GM12865 (cell line): ENCODE measurements around the gene RAD51.
A peak's percentile ranks its signal among the peaks of the same experiment; 100 is the strongest.

Experiments
- DNase-seq: peaks from one replicate; pipeline ENCODE4 v3.0.0; 2010; ENCODE audit warnings: low read depth
- H3K4me3 ChIP-seq: 2 replicates; pipeline ENCODE4 v1.5.1; 2011; ENCODE audit warnings: mild to moderate bottlenecking, low read depth, low read length, control low read depth
- CTCF ChIP-seq: IDR thresholded peaks from 2 replicates; pipeline ENCODE4 v1.5.1; 2011; ENCODE audit warnings: low read length, control low read depth, low read depth, inconsistent platforms; ENCODE audit not compliant: insufficient read depth; ENCODE audit errors: missing control alignments

The RAD51 gene

GRCh38 chr15:40756938-40757337 is 62.0 kb downstream of the RAD51 start:
- no peak for TF ChIP-seq CTCF
- H3K4me3 ChIP-seq: no peak overlapping the region
- no peak for DNase-seq

- TF ChIP-seq CTCF: no peak
- no peak for DNase-seq
- H3K4me3 ChIP-seq: no peak overlapping the region
These were observed 65.0 kb downstream of the RAD51 start for GRCh38 chr15:40759961-40760360.

GRCh38 chr15:40762919-40763800 is 68.2 kb downstream of the RAD51 start:
- no peak for TF ChIP-seq CTCF
- peak; percentile 64 for DNase-seq
- peak overlapping the region; percentile 71 for H3K4me3 ChIP-seq

- peak; percentile 88 for DNase-seq
These were observed 69.0 kb downstream of the RAD51 start, which contains the start of gene GCHFR for GRCh38 chr15:40763801-40764628. Gene GCHFR, plus strand, starts transcription at chr15:40764068. Its CDS starts 113 bp downstream, at chr15:40764181.

GRCh38 chr15:40764629-40765103 is 69.7 kb downstream of the RAD51 start:
- DNase-seq: no peak
- TF ChIP-seq CTCF: no peak
- H3K4me3 ChIP-seq: peak overlapping the region; percentile 71

More at GRCh38 chr15:40763801-40764628, 69.0 kb downstream of the RAD51 start, which contains the start of gene GCHFR:
- peak; percentile 45 for TF ChIP-seq CTCF
- peak within 1 kb of the TSS; percentile 71 for H3K4me3 ChIP-seq

- no peak overlapping the region for H3K4me3 ChIP-seq
- no peak for DNase-seq
These were observed 71.3 kb downstream of the RAD51 start for GRCh38 chr15:40766194-40766815.

More at GRCh38 chr15:40766194-40766815, 71.3 kb downstream of the RAD51 start:
- TF ChIP-seq CTCF: no peak
